Urinary bladder (tissue), 4 donors: Measurements from ENCODE around the gene GRIK3. TPM values are rescaled to one million over a fixed set of nuclear protein-coding genes. Genes with fewer than 3 reads are reported as not detected.

Experiments used
- DNase-seq: peaks from one replicate; pipeline ENCODE4 v3.0.0-alpha.2; 2015; ENCODE audit errors: extremely low spot score
- H3K27ac ChIP-seq: one replicate; pipeline ENCODE4 v1.5.1; 2013; ENCODE audit warnings: low read depth, mild to moderate bottlenecking, moderate library complexity
- H3K36me3 ChIP-seq: one replicate; pipeline ENCODE4 v1.6.1; 2013; ENCODE audit warnings: mild to moderate bottlenecking, moderate library complexity; ENCODE audit not compliant: insufficient read depth
- H3K4me1 ChIP-seq: one replicate; pipeline ENCODE4 v1.6.1; 2013; ENCODE audit warnings: mild to moderate bottlenecking, moderate library complexity; ENCODE audit not compliant: insufficient read depth
- H3K4me3 ChIP-seq: one replicate; pipeline ENCODE4 v1.5.1; 2013; ENCODE audit warnings: low read depth, low read length
- WGBS: extraction: QIAGEN DNeasy Blood & Tissue Kit; methylation state at CpG from one replicate; pipeline ENCODE4 v1.1.7; 2013; 5-methylcytosine and 5-hydroxymethylcytosine counted together
- polyA plus RNA-seq: library from polyadenylated mRNA; stranded (reverse); fragments of 200-250 nt; gene quantifications from one replicate; pipeline ENCODE4 v1.2.3, GENCODE V29; 2013
- total RNA-seq: library from RNA; depleted of rRNA; stranded (reverse); fragments of >200 nt; gene quantifications from one replicate; pipeline ENCODE4 v1.2.3, GENCODE V29; 2014
- donor health status: healthy with polysubstance abuse.
- donor health status: healthy.

The GRIK3 gene
- total and polyA plus RNA-seq, 2 donors = 1.7 to 4.1 TPM

DNA sequence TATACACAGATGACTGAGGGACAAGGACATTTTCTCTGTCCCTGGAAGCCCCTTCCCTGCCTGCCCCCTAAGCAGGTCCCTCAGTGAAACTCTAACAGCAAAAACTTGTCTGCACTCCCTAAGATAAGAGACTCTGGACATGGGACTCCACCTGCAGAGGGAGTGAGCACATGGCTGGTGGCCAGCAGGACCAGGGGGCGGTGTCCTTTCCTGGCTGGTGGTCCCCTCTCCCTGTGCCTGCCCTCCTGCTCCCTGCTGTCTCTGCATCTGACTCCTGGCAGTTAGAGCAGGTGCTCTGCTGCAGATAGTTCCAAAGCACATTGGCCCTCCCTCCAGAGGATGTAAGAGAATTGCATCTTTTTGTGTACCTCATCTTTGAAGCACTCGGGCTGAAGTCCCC, 215.5 kb downstream of the GRIK3 start:
- DNase-seq = no peak
- Histone ChIP-seq H3K36me3 (no peaks in the 10 kb centered on the region), H3K4me1 (no peaks in the 10 kb centered on the region), H3K4me3 (no peak overlapping the region), H3K27ac (no peak overlapping the region)
- 62% methylated on average over 2 of the region's 2 CpGs for WGBS

GRCh38 chr1:36816348-36816747, 218.0 kb downstream of the GRIK3 start:
- no peaks in the 10 kb centered on the region for H3K36me3 ChIP-seq
- DNase-seq = no peak
- no peaks in the 10 kb centered on the region for H3K4me1 ChIP-seq
- no peak overlapping the region for H3K4me3 ChIP-seq
- WGBS = 79% methylated on average over 2 of the region's 2 CpGs
- no peak overlapping the region for H3K27ac ChIP-seq

DNA sequence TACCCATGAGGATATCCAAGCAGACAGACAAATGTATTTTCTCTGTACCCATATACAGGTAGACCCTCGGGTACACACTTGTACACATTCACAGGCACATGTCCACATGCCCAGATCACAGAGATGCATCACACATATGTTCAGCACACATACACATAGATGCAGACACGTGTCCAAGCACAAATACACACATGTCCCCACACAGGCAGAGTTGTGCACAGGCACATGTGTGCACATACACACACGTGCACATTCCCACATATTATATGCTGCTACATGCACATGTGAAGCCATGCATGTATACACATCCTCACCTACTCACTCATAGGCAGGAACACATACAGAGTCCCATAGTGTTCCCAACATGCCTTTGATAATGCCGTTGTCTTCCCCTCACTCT, 219.5 kb downstream of the GRIK3 start:
- no peak overlapping the region for H3K27ac ChIP-seq
- no peaks in the 10 kb centered on the region for H3K4me1 ChIP-seq
- 71% methylated on average over 4 of the region's 4 CpGs for WGBS
- DNase-seq = no peak
- no peaks in the 10 kb centered on the region for H3K36me3 ChIP-seq
- H3K4me3 ChIP-seq = no peak overlapping the region

DNA sequence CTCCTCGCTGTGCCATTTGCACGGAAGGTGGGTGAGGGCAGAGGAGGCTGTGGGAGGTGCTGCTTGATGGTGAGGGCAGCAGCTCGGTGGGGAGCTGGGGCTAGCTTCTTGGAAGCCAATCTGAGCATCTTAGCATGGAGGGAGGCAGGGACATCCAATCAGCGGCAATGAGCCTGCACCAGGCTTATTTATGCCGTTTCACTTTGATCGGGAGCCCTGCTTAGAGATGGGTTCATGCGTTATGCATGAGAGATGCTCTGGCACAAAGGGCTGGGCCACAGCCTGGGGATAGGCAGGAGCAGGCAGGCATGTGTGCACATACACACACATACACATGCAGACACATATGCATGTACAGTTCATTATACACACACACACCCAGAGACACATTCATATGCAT, 220.2 kb downstream of the GRIK3 start:
- WGBS = 86% methylated on average over 7 of the region's 7 CpGs
- no peak for DNase-seq
- Histone ChIP-seq H3K27ac (no peak overlapping the region), H3K4me3 (no peak overlapping the region), H3K4me1 (no peaks in the 10 kb centered on the region), H3K36me3 (no peaks in the 10 kb centered on the region)

DNA sequence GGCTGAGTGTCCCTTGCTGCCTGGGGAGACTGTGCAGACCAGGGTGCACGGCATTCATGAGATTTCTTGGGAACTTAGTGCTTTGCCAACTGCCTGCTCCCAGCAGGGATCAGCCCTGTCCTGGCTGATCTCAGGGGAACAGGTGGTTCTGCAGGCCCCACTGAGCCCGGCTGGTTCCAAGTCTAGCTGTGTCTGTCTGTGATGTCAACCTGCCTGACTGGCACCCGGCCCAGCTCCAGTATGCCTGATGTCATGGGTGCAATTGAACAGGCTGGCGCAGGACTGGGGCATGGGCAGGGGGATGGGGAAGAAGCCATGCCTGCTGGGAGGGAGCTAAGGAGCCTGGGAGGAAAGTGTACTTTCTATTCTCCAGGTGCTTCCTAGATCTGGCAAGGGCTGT, 227.1 kb downstream of the GRIK3 start:
- DNase-seq = no peak
- WGBS = 69% methylated on average over 4 of the region's 4 CpGs
- no peak overlapping the region for H3K27ac ChIP-seq
- H3K36me3 ChIP-seq = no peaks in the 10 kb centered on the region
- no peaks in the 10 kb centered on the region for H3K4me1 ChIP-seq
- no peak overlapping the region for H3K4me3 ChIP-seq

DNA sequence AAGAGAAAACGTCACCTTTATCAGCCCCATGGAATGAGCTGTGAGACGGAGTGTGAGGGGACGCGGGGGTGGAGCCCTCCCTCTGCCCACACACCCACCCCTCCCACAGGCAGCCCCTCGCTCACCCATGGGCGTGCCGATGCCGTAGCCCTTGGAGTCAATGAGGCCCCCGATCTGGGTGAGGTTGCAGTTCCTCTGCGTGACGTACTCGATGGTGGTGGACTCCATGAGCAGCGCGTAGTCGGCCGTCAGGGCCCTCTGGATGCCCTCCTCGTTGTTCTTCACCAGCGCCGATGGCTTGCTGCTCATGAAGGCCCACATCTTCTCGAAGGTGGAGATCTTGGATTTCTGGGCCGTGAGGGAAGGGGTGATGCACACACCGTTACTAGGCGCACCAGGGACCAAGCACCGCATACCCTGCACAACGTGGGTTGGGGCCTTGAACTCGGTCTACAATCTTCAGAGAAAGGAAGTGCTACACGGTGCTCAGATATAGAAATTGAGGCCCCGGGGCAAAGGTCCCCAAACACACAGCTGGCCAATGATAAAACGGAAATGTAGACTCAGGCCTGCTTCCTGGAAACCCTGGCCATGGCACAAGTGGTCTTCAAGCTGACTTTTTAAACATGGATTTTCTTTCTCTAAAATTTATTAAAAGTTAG, 228.2 kb downstream of the GRIK3 start:
- no peak for DNase-seq
- Histone ChIP-seq H3K36me3 (no peaks in the 10 kb centered on the region), H3K27ac (no peak overlapping the region), H3K4me1 (no peaks in the 10 kb centered on the region), H3K4me3 (no peak overlapping the region)
- WGBS = 81% methylated on average over 29 of the region's 29 CpGs

DNA sequence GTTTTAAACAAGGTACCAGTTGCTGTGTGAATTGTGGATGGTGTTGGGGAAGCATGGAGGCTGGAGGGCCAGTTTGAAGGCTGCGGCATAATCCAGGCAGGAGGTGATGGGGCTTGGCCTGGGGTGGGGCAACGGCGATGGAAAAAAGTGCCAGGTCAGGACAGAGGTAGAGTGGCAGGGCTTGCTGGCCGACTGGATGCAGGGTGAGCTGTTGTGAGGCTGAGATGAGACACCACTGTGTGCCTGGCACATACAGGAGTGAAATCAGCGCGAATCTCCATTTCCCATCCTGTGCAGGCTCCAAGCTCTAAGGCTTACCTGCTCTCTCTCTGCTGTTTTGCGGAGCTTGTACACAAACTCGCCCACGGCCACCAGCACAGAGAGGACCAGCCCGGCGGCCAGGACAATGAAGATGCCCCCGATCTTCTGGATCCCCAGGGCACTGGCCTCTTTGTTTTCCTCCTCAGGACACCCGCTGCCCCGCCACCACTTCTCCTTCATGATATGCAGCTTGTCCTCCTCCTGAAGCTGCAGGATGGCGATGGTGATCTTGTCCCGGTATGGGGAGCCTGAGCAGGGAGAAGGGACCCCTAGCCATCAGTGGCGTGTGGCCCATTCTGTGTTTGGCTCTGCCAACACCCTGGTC, 229.5 kb downstream of the GRIK3 start:
- DNase-seq = no peak
- H3K4me1 ChIP-seq = no peaks in the 10 kb centered on the region
- H3K36me3 ChIP-seq = no peaks in the 10 kb centered on the region
- H3K4me3 ChIP-seq = no peak overlapping the region
- WGBS = 86% methylated on average over 17 of the region's 17 CpGs
- H3K27ac ChIP-seq = no peak overlapping the region

DNA sequence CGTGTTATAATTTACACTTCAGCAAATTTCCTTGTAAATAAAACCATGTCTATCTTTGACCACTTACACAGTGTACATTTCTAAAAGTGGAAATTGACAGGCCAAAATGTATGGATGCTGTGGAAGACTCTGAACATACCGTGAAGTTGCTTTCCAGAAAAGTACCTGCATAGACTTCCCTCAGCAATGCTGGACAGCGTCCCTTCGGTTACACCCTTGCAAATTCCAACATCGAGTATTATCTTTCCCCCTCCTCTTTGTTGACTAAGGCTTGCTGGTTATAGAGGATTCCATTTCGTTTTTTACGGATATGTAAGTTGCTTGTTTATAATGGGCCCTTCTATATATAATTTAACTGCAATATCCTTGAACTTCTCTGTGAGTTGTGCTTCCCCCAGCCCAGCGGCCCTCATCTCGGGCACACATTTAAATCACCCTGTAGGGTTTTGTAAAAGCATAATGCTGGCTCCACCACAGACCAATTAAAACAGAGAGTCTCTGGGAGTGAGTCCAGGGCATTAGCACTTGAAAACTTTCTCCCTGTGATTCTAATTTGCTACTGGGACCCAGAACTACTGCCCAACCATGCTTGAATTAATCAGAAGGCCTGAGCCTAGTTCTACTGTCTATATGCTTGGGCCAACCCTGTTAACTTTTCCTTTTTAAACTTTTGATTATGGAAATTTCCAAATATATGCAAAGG, 230.3 kb downstream of the GRIK3 start:
- no peak for DNase-seq
- Histone ChIP-seq H3K27ac (no peak overlapping the region), H3K4me1 (no peaks in the 10 kb centered on the region), H3K36me3 (no peaks in the 10 kb centered on the region), H3K4me3 (no peak overlapping the region)
- WGBS = 47% methylated on average over 9 of the region's 9 CpGs

DNA sequence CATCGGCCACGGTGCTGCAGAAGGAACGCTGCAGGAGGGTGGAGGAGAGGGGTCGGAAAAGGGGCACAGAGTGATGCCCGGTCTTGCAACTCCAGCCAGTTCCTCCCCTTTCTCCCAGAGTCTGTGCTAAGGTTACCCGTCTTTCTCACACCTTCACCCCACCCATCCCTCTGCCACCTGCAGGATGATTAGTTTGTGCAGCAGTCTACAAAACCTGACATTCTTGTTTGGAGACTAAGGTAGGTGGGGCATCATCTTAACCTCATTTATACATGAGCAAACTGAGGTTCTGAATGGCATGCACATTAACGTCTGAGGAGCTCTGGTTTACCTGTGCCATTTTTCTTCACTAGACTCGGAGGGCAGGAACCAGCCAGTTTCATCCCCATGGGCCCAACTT, 232.3 kb downstream of the GRIK3 start:
- no peak for DNase-seq

DNA sequence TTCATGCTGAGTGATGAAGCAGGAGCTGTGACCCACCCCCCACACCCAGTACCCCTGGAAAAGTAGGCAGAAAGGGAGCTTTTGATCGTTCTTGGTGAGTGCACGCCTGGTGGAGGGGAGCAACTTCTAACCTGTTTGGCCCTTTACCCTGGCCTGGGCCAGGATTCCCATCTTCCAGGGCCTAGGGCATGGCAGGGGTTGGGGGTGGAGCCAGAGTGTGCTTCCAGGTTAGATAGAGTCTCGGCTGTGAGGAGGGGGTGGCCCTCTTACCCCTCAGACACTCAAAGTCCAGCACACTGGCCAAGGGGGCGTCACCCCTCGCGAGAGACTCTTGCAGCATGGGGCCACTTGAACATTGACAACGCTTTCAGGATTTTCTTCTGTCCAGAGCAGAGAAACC, 236.6 kb downstream of the GRIK3 start:
- no peak overlapping the region for H3K27ac ChIP-seq
- 62% methylated on average over 7 of the region's 7 CpGs for WGBS
- no peaks in the 10 kb centered on the region for H3K36me3 ChIP-seq
- no peak overlapping the region for H3K4me3 ChIP-seq
- DNase-seq = no peak
- H3K4me1 ChIP-seq = no peaks in the 10 kb centered on the region

More for the DNA sequence above, 232.3 kb downstream of the GRIK3 start:
- Histone ChIP-seq H3K27ac (no peak overlapping the region), H3K4me1 (no peaks in the 10 kb centered on the region), H3K4me3 (no peak overlapping the region), H3K36me3 (no peaks in the 10 kb centered on the region)
- WGBS = 83% methylated on average over 8 of the region's 8 CpGs

- 62% methylated on average over 5 of the region's 5 CpGs for WGBS
- Histone ChIP-seq H3K27ac (no peak overlapping the region), H3K36me3 (no peaks in the 10 kb centered on the region), H3K4me3 (no peak overlapping the region), H3K4me1 (no peaks in the 10 kb centered on the region)
- no peak for DNase-seq
Measured at GRCh38 chr1:36796733-36797132, 237.6 kb downstream of the GRIK3 start.

DNA sequence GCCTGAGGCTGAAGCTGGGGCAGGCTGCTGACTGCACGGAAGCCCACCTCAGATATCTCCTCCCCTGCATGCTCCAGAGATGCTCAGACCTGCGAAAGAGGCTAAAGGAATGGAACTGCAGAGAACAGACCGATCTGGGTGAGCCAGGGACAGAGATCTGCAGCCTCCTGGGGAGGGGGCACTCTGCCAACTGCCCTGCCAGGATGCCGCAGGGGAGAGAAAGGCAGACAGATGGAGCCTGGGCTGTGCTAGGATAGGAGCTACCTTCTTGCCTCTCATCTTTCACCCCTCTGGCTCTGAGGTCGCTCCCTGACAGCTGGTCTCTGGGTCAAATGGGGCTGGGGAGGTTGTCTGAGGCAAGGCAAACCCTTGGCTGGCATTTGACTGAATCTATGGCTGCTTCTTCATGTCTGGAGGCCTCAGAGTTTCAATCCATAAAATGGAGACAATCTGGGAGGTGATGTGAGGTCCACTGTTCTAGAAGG, 238.2 kb downstream of the GRIK3 start:
- H3K27ac ChIP-seq = no peak overlapping the region
- no peak overlapping the region for H3K4me3 ChIP-seq
- no peaks in the 10 kb centered on the region for H3K36me3 ChIP-seq
- H3K4me1 ChIP-seq = no peaks in the 10 kb centered on the region
- no peak for DNase-seq
- 65% methylated on average over 5 of the region's 5 CpGs for WGBS

- H3K27ac ChIP-seq = no peak overlapping the region
- DNase-seq = no peak
- no peak overlapping the region for H3K4me3 ChIP-seq
- no peaks in the 10 kb centered on the region for H3K36me3 ChIP-seq
- WGBS = 85% methylated on average over 3 of the region's 3 CpGs
- H3K4me1 ChIP-seq = no peaks in the 10 kb centered on the region
Measured at GRCh38 chr1:36794460-36794859, 239.9 kb downstream of the GRIK3 start.

GRCh38 chr1:36793452-36793851, 240.9 kb downstream of the GRIK3 start:
- no peak overlapping the region for H3K27ac ChIP-seq
- no peaks in the 10 kb centered on the region for H3K36me3 ChIP-seq
- no peak overlapping the region for H3K4me3 ChIP-seq
- DNase-seq = no peak
- no peaks in the 10 kb centered on the region for H3K4me1 ChIP-seq
